Mucosa of descending colon (tissue), 3 donors: ENCODE data around the gene EIF1AX. TPM values are rescaled to one million over a fixed set of nuclear protein-coding genes. Genes with fewer than 3 reads are reported as not detected.
"Not testable (repeated sequence)": the region's sequence is repeated elsewhere in the genome, so short reads cannot be mapped to it uniquely, and the experiment has no call there.

ENCODE experiments used
- ATAC-seq: fragments of 200-7000 bp; cut with Tn5 transposase; one replicate; pipeline ENCODE4 v1.9.1; 2020; ENCODE audit warnings: mild to moderate bottlenecking, moderate library complexity
- DNase-seq, 3 donors: peaks; one replicate each; pipeline ENCODE4 v3.0.0-alpha.2; 2020
- H3K36me3 ChIP-seq: fragments of 200-600 bp; one replicate; pipeline ENCODE4 v1.8.0; 2021; ENCODE audit warnings: low read depth, mild to moderate bottlenecking
- H3K4me1 ChIP-seq: fragments of 200-600 bp; one replicate; pipeline ENCODE4 v1.8.0; 2021; ENCODE audit warnings: low read depth, mild to moderate bottlenecking
- H3K4me3 ChIP-seq: fragments of 200-600 bp; one replicate; pipeline ENCODE4 v1.8.0; 2021; ENCODE audit warnings: mild to moderate bottlenecking
- H3K9me3 ChIP-seq: fragments of 200-600 bp; one replicate; pipeline ENCODE4 v1.8.0; 2021; ENCODE audit warnings: mild to moderate bottlenecking
- intact Hi-C, 2 donors: fragments of 100-400 bp; cut with DNase I in 1 of 2; cut with micrococcal nuclease in 1 of 2; formaldehyde crosslinking; loops; one replicate each; pipeline versions ENCODE4 v1.11.0 to v1.11.1; 2022; cut with DNase I, micrococcal nuclease
- total RNA-seq, 3 donors: library from RNA; stranded (reverse); fragmentation: NEBNext Ultra II Directional in 2 of 3; extraction: Animal tissue kit (Norgen Biotek cat#: 25700) in 2 of 3; gene quantifications; one replicate each; pipeline versions ENCODE4 v1.2.1 to v1.2.4, GENCODE V29; 2021 to 2023
- TF ChIP-seq, protein P1 (sequence below): fragments of 200-600 bp; IDR thresholded peaks from one replicate; pipeline ENCODE4 v1.8.0; 2022; ENCODE audit warnings: antibody characterized with exemption, mild to moderate bottlenecking
- donor health status: DM: no; HTN: no; CAD: no; lungs with moderate emphysema.
- donor health status: DM: no; HTN: no; CAD: no.
- donor health status: DM: no; HTN: yes; CAD: no.

The EIF1AX gene
- total RNA-seq, 3 donors from 2014 or later: 42.2 to 78.0 (median 69.0) TPM

- DNase-seq: no peak
- no peaks in the 10 kb centered on the region for H3K9me3 ChIP-seq
- ATAC-seq: peak; percentile 67
- H3K4me1 ChIP-seq: peaks cover 3% of the 10 kb centered on the region
- TF ChIP-seq, protein P1, sequence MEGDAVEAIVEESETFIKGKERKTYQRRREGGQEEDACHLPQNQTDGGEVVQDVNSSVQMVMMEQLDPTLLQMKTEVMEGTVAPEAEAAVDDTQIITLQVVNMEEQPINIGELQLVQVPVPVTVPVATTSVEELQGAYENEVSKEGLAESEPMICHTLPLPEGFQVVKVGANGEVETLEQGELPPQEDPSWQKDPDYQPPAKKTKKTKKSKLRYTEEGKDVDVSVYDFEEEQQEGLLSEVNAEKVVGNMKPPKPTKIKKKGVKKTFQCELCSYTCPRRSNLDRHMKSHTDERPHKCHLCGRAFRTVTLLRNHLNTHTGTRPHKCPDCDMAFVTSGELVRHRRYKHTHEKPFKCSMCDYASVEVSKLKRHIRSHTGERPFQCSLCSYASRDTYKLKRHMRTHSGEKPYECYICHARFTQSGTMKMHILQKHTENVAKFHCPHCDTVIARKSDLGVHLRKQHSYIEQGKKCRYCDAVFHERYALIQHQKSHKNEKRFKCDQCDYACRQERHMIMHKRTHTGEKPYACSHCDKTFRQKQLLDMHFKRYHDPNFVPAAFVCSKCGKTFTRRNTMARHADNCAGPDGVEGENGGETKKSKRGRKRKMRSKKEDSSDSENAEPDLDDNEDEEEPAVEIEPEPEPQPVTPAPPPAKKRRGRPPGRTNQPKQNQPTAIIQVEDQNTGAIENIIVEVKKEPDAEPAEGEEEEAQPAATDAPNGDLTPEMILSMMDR: no peak
- no peaks in the 10 kb centered on the region for H3K36me3 ChIP-seq
- no peak overlapping the region for H3K4me3 ChIP-seq
- intact Hi-C loops: no loop called here
Measured at GRCh38 chrX:20135944-20136343, 5.7 kb downstream of the EIF1AX start.

- TF ChIP-seq, protein P1: no peak
- DNase-seq (no peak), ATAC-seq (no peak)
- no peaks in the 10 kb centered on the region for H3K9me3 ChIP-seq
- intact Hi-C loops: no loop called here
- no peaks in the 10 kb centered on the region for H3K4me1 ChIP-seq
- no peaks in the 10 kb centered on the region for H3K36me3 ChIP-seq
- H3K4me3 ChIP-seq: no peak overlapping the region
Measured at GRCh38 chrX:20132666-20133065, 9.0 kb downstream of the EIF1AX start.

DNA sequence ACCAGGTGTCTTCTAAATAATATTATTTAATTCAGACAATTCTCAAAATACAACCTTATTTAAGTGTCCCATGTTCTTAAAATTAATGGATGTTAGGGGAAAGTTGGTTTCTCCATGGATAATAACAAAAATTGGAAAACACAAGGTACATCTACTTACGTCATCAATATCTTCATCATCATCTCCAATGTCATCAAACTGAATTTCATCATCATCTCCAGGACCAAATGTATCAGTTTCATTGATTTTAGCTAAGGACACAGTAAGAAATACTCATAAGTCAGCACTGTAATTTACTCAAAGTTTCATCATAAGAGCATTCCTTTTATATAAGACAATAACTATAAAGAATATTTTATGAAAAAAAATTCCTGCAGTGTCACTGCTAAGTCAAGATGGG is 11.3 kb downstream of the EIF1AX start:
- TF ChIP-seq, protein P1: no peak
- ATAC-seq (no peak), DNase-seq (no peak)
- intact Hi-C loops: no loop called here
- no peaks in the 10 kb centered on the region for H3K4me1 ChIP-seq
- no peaks in the 10 kb centered on the region for H3K36me3 ChIP-seq
- H3K4me3 ChIP-seq: no peak overlapping the region
- H3K9me3 ChIP-seq: no peaks in the 10 kb centered on the region

DNA sequence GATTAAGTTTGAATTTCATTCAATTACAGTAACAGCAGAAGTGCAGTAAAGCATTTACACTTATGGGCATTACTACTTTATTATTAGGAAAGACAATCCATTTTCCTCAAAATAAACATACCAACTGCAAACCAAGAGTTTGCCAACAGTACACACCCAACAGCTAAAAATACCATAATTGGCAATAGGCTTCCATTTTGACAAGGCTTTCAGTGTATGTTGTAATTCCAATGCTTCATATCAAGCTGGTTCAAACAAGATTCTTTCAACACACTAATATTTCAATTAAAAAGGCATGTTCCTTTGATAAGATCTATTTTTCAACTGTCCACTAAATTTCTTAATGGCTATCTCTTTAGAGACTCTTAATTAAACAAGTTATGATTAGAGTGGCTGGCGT is 12.1 kb downstream of the EIF1AX start:
- ATAC-seq: no peak
- TF ChIP-seq, protein P1: no peak
- Histone ChIP-seq H3K9me3 (no peaks in the 10 kb centered on the region), H3K4me1 (no peaks in the 10 kb centered on the region), H3K36me3 (no peaks in the 10 kb centered on the region), H3K4me3 (no peak overlapping the region)
- DNase-seq: no peak
- intact Hi-C loops: no loop called here

GRCh38 chrX:20128670-20129069 is 13.0 kb downstream of the EIF1AX start:
- H3K36me3 ChIP-seq: no peaks in the 10 kb centered on the region
- DNase-seq: no peak
- TF ChIP-seq, protein P1: no peak
- intact Hi-C loops: no loop called here
- H3K9me3 ChIP-seq: no peaks in the 10 kb centered on the region
- no peak for ATAC-seq
- no peaks in the 10 kb centered on the region for H3K4me1 ChIP-seq
- no peak overlapping the region for H3K4me3 ChIP-seq

DNA sequence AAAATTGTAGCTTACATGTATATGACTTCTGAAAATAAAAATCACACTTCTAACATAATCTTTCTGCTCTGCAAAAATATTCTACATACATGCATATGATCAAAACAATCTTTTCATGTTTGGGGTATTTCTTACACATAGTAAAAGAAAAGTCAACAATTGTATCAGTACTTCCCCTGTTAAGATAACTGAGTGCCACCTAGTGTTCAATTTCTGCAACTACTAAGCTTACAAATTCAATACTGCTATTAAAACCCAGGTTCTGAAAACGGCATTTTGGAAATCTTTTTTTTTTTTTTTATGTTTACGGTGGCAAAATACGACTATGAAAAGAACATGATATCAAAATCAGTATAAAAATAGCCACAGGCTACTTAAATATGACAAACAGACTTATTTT is 14.2 kb downstream of the EIF1AX start:
- H3K9me3 ChIP-seq, H3K36me3 ChIP-seq, DNase-seq, intact Hi-C loops, H3K4me3 ChIP-seq, H3K4me1 ChIP-seq: not testable (repeated sequence)
- ATAC-seq: peak; percentile 63

DNA sequence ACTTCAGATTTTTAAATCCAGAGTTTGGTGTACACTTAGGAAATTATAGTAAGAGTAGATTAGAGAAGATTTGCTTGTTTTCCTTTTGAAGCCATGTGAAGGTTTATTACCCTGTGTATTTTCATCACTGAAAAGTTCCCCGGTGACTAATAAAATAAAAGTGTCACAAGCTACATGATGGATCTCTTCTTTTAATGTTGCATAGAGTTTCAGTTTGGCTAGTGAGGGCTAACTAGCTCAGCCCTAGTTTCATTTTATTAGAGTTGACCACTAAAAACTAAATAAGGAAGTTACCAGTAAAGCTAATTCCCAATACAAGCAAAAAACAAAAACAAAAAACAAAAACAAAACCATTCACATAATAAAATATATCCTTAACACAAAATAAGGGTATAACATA is 14.8 kb downstream of the EIF1AX start:
- DNase-seq, H3K4me1 ChIP-seq, H3K9me3 ChIP-seq, H3K36me3 ChIP-seq, H3K4me3 ChIP-seq, intact Hi-C loops: not testable (repeated sequence)
- peak; percentile 31 for ATAC-seq
